ENCODE data around the gene DIAPH3. TPM values are rescaled to one million over a fixed set of nuclear protein-coding genes. Genes with fewer than 3 reads are reported as not detected.
A peak's percentile ranks its signal among the peaks of the same experiment; 100 is the strongest.

The DIAPH3 gene
- total and polyA plus RNA-seq, 7 donors = 0.16 to 3.8 (median 1.1) TPM; not detected in 1

GRCh38 chr13:59679254-59679653 lies 484.5 kb downstream of the DIAPH3 start:
- intact Hi-C loops (cut with DNase I) = loop anchor here (5.0 kb wide), 1 partner anchor 287 kb away; no protein-coding TSS in a partner anchor
- H3K36me3 ChIP-seq = no peaks in the 10 kb centered on the region
- no peaks in the 10 kb centered on the region for H3K9me3 ChIP-seq
- no peak overlapping the region for H3K4me3 ChIP-seq
- WGBS, 2 donors = 41 to 52% methylated on average over 1 of the region's 1 CpG
- no peaks in the 10 kb centered on the region for H3K27me3 ChIP-seq
- H3K4me1 ChIP-seq = no peaks in the 10 kb centered on the region
- TF ChIP-seq, protein P1, sequence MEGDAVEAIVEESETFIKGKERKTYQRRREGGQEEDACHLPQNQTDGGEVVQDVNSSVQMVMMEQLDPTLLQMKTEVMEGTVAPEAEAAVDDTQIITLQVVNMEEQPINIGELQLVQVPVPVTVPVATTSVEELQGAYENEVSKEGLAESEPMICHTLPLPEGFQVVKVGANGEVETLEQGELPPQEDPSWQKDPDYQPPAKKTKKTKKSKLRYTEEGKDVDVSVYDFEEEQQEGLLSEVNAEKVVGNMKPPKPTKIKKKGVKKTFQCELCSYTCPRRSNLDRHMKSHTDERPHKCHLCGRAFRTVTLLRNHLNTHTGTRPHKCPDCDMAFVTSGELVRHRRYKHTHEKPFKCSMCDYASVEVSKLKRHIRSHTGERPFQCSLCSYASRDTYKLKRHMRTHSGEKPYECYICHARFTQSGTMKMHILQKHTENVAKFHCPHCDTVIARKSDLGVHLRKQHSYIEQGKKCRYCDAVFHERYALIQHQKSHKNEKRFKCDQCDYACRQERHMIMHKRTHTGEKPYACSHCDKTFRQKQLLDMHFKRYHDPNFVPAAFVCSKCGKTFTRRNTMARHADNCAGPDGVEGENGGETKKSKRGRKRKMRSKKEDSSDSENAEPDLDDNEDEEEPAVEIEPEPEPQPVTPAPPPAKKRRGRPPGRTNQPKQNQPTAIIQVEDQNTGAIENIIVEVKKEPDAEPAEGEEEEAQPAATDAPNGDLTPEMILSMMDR (IDR thresholded peaks at IDR 0.05) = no peak
- TF ChIP-seq POLR2AphosphoS5 (IDR thresholded peaks at IDR 0.05) = no peak
- no peak for TF ChIP-seq EP300 (IDR thresholded peaks at IDR 0.05)
- no peak for TF ChIP-seq POLR2A (IDR thresholded peaks at IDR 0.05)
- H3K27ac ChIP-seq = no peak overlapping the region
- no peak for DNase-seq

- intact Hi-C loops (cut with DNase I) = loop anchor here (5.0 kb wide), 1 partner anchor 286 kb away; no protein-coding TSS in a partner anchor
- no peaks in the 10 kb centered on the region for H3K36me3 ChIP-seq
- DNase-seq = no peak
- WGBS, 2 donors = 79 to 89% methylated on average over 6 of the region's 6 CpGs
- no peak overlapping the region for H3K4me3 ChIP-seq
- H3K4me1 ChIP-seq = no peaks in the 10 kb centered on the region
- TF ChIP-seq, protein P1 (IDR thresholded peaks at IDR 0.05) = peak; percentile 15 to 73 (median 50)
- no peak for TF ChIP-seq EP300 (IDR thresholded peaks at IDR 0.05)
- H3K27ac ChIP-seq = no peak overlapping the region
- no peaks in the 10 kb centered on the region for H3K9me3 ChIP-seq
- no peaks in the 10 kb centered on the region for H3K27me3 ChIP-seq
Observed at GRCh38 chr13:59677966-59678814, 485.5 kb downstream of the DIAPH3 start.

DNA sequence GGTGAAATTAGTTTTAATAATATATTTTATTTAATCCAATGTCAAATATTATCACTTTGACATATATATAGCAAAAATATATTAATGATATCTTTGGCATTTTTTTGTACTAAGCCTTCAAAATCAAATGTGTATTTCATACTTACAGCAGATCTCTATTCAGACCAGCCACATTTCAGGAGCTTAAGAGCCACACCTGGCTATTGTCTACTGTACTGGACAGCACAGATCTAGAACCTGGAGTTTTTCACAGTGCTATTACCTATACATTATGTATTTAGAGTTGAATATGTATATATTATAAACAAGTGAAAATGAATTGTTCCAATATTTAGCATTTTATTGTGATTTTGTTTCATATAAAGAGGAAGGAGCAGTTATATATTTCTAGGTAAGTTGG lies 486.3 kb downstream of the DIAPH3 start:
- H3K4me3 ChIP-seq = no peak overlapping the region
- H3K27ac ChIP-seq = no peak overlapping the region
- H3K4me1 ChIP-seq = no peaks in the 10 kb centered on the region
- TF ChIP-seq EP300 (IDR thresholded peaks at IDR 0.05) (no peak), POLR2AphosphoS5 (IDR thresholded peaks at IDR 0.05) (no peak), POLR2A (IDR thresholded peaks at IDR 0.05) (no peak)
- TF ChIP-seq, protein P1 (IDR thresholded peaks at IDR 0.05) = no peak
- intact Hi-C loops (cut with DNase I) = loop anchor here (5.0 kb wide), 1 partner anchor 285 kb away; no protein-coding TSS in a partner anchor
- H3K27me3 ChIP-seq = no peaks in the 10 kb centered on the region
- no peaks in the 10 kb centered on the region for H3K36me3 ChIP-seq
- H3K9me3 ChIP-seq = no peaks in the 10 kb centered on the region
- DNase-seq = no peak

- Histone ChIP-seq H3K27ac (no peak overlapping the region), H3K9me3 (no peaks in the 10 kb centered on the region), H3K36me3 (no peaks in the 10 kb centered on the region), H3K27me3 (no peaks in the 10 kb centered on the region), H3K4me3 (no peak overlapping the region), H3K4me1 (no peaks in the 10 kb centered on the region)
- TF ChIP-seq EP300 (IDR thresholded peaks at IDR 0.05) (no peak), POLR2A (IDR thresholded peaks at IDR 0.05) (no peak), POLR2AphosphoS5 (IDR thresholded peaks at IDR 0.05) (no peak)
- TF ChIP-seq, protein P1 (IDR thresholded peaks at IDR 0.05) = no peak
- intact Hi-C loops (cut with DNase I) = loop anchor here (5.0 kb wide), 1 partner anchor 282 kb away; no protein-coding TSS in a partner anchor
- 96 to 99% methylated on average over 1 of the region's 1 CpG for WGBS, 2 donors
- no peak for DNase-seq
Observed at GRCh38 chr13:59674616-59675015, 489.1 kb downstream of the DIAPH3 start.

All from sigmoid colon (tissue), 7 donors.